Measurements from ENCODE around the gene NYAP2.

DNA sequence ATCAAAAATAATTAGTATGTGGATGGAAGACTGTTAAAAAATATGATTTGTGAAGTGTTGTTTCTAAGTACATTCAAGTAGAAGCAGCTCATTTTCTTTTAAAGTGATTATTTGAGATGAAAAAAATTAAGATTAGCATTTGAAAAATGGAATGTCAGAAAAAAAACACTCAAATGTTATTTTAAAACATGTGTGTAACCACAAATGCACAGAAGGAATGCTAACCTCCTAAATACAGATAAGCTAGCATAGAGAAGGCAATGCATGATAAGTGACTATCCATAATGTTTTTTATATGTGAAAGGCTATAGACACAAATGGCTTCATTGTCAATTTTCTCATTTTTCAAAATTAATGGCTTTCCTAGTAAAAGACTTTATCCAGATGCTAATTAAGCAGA lies 198.9 kb downstream of the NYAP2 start:
- TF ChIP-seq EZH2 (IDR thresholded peaks at IDR 0.05; ENCODE audit: insufficient read depth, low read length), result no peak
- TF ChIP-seq, protein P1, sequence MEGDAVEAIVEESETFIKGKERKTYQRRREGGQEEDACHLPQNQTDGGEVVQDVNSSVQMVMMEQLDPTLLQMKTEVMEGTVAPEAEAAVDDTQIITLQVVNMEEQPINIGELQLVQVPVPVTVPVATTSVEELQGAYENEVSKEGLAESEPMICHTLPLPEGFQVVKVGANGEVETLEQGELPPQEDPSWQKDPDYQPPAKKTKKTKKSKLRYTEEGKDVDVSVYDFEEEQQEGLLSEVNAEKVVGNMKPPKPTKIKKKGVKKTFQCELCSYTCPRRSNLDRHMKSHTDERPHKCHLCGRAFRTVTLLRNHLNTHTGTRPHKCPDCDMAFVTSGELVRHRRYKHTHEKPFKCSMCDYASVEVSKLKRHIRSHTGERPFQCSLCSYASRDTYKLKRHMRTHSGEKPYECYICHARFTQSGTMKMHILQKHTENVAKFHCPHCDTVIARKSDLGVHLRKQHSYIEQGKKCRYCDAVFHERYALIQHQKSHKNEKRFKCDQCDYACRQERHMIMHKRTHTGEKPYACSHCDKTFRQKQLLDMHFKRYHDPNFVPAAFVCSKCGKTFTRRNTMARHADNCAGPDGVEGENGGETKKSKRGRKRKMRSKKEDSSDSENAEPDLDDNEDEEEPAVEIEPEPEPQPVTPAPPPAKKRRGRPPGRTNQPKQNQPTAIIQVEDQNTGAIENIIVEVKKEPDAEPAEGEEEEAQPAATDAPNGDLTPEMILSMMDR (IDR thresholded peaks at IDR 0.05; ENCODE audit: insufficient read depth, low read depth, low read length), result no peak
